Measurements from ENCODE around the gene PYGM. TPM values are rescaled to one million over a fixed set of nuclear protein-coding genes. Genes with fewer than 3 reads are reported as not detected.
A peak's percentile ranks its signal among the peaks of the same experiment; 100 is the strongest.

Gene PYGM
- total and polyA plus RNA-seq, 2 of the 13 experiments (the other 11 are each of a cell fraction or from before 2014, with no cell fraction given) = 0.11 to 0.12 TPM

DNA sequence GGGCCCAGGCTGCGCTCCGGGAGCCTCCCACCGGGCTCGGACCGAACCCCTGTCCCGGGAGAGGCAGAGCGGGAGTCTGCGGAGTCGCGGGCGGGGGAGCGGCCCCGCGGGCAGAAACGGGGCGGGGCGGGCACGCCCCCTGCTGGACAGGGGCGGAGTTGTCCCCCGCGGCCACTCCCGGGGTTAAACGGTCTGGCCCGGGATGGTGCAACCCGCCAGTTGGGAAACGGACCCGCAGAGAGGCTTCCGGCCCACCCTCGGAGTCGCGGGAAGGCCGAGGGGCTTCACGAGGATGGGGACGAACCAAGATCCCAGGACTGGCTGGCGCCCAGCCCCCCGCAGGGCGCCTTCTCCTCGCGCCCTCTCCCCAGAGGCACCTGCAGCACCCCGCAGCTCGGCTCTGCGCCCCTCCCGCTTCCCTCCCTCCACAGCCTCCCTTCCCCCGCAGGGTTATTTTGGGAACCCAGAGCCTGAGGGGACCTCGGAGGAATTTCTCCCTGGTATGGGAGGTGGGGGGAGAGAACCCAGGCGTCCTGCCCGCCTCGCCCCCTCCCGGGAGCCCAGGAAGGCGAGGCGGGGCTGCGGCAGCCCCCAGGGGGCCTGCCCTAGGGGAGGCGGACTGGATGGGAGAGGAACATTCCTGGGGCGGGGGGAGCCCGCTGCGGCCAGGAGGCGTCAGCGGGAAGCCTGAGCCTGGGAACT is 16.7 kb downstream of the PYGM start (continued):
- TF ChIP-seq, protein P1, sequence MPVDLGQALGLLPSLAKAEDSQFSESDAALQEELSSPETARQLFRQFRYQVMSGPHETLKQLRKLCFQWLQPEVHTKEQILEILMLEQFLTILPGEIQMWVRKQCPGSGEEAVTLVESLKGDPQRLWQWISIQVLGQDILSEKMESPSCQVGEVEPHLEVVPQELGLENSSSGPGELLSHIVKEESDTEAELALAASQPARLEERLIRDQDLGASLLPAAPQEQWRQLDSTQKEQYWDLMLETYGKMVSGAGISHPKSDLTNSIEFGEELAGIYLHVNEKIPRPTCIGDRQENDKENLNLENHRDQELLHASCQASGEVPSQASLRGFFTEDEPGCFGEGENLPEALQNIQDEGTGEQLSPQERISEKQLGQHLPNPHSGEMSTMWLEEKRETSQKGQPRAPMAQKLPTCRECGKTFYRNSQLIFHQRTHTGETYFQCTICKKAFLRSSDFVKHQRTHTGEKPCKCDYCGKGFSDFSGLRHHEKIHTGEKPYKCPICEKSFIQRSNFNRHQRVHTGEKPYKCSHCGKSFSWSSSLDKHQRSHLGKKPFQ (CRISPR knock-in tag; IDR thresholded peaks at IDR 0.05; ENCODE audit: insufficient replicate concordance) = no peak
- no peak for TF ChIP-seq ZNF260 (CRISPR knock-in tag; IDR thresholded peaks at IDR 0.05; ENCODE audit: borderline replicate concordance, low read depth)
- TF ChIP-seq ZMYM2 (CRISPR knock-in tag; IDR thresholded peaks at IDR 0.05) = no peak
- TF ChIP-seq ZNF605 (CRISPR knock-in tag; IDR thresholded peaks at IDR 0.05) = no peak
- TF ChIP-seq HMG20A (CRISPR knock-in tag; IDR thresholded peaks at IDR 0.05; ENCODE audit: borderline replicate concordance) = no peak
- TF ChIP-seq, protein P2, sequence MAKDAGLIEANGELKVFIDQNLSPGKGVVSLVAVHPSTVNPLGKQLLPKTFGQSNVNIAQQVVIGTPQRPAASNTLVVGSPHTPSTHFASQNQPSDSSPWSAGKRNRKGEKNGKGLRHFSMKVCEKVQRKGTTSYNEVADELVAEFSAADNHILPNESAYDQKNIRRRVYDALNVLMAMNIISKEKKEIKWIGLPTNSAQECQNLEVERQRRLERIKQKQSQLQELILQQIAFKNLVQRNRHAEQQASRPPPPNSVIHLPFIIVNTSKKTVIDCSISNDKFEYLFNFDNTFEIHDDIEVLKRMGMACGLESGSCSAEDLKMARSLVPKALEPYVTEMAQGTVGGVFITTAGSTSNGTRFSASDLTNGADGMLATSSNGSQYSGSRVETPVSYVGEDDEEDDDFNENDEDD (CRISPR knock-in tag; IDR thresholded peaks at IDR 0.05; ENCODE audit: borderline replicate concordance) = peak; percentile 53; the same call in 1 of the 2 replicates
- no peak for TF ChIP-seq KLF11 (CRISPR knock-in tag; IDR thresholded peaks at IDR 0.05)
- TF ChIP-seq, protein P3, sequence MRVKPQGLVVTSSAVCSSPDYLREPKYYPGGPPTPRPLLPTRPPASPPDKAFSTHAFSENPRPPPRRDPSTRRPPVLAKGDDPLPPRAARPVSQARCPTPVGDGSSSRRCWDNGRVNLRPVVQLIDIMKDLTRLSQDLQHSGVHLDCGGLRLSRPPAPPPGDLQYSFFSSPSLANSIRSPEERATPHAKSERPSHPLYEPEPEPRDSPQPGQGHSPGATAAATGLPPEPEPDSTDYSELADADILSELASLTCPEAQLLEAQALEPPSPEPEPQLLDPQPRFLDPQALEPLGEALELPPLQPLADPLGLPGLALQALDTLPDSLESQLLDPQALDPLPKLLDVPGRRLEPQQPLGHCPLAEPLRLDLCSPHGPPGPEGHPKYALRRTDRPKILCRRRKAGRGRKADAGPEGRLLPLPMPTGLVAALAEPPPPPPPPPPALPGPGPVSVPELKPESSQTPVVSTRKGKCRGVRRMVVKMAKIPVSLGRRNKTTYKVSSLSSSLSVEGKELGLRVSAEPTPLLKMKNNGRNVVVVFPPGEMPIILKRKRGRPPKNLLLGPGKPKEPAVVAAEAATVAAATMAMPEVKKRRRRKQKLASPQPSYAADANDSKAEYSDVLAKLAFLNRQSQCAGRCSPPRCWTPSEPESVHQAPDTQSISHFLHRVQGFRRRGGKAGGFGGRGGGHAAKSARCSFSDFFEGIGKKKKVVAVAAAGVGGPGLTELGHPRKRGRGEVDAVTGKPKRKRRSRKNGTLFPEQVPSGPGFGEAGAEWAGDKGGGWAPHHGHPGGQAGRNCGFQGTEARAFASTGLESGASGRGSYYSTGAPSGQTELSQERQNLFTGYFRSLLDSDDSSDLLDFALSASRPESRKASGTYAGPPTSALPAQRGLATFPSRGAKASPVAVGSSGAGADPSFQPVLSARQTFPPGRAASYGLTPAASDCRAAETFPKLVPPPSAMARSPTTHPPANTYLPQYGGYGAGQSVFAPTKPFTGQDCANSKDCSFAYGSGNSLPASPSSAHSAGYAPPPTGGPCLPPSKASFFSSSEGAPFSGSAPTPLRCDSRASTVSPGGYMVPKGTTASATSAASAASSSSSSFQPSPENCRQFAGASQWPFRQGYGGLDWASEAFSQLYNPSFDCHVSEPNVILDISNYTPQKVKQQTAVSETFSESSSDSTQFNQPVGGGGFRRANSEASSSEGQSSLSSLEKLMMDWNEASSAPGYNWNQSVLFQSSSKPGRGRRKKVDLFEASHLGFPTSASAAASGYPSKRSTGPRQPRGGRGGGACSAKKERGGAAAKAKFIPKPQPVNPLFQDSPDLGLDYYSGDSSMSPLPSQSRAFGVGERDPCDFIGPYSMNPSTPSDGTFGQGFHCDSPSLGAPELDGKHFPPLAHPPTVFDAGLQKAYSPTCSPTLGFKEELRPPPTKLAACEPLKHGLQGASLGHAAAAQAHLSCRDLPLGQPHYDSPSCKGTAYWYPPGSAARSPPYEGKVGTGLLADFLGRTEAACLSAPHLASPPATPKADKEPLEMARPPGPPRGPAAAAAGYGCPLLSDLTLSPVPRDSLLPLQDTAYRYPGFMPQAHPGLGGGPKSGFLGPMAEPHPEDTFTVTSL (CRISPR knock-in tag; IDR thresholded peaks at IDR 0.05; ENCODE audit: borderline replicate concordance) = no peak
- no peak for TF ChIP-seq ZNF20 (CRISPR knock-in tag; IDR thresholded peaks at IDR 0.05)
- no peak for TF ChIP-seq HOXD1 (CRISPR knock-in tag; IDR thresholded peaks at IDR 0.05)
- TF ChIP-seq ZNF660 (CRISPR knock-in tag; IDR thresholded peaks at IDR 0.05; ENCODE audit: borderline replicate concordance, low read depth) = no peak
- TF ChIP-seq PITX1 (CRISPR knock-in tag; IDR thresholded peaks at IDR 0.05) = no peak
- no peak for TF ChIP-seq ZNF839 (CRISPR knock-in tag; IDR thresholded peaks at IDR 0.05; ENCODE audit: borderline replicate concordance)
- peak; percentile 39; the same call in 1 of the 2 replicates for TF ChIP-seq MAZ (IDR thresholded peaks at IDR 0.05; ENCODE audit: borderline replicate concordance, low read depth, low read length)
- no peak; the same call in 1 of the 2 replicates for TF ChIP-seq MAZ (CRISPR knock-in tag; IDR thresholded peaks at IDR 0.05; ENCODE audit: low read depth)
- no peak for TF ChIP-seq IRX3 (CRISPR knock-in tag; IDR thresholded peaks at IDR 0.05; ENCODE audit: borderline replicate concordance, low read depth)
- TF ChIP-seq PHF8 (CRISPR knock-in tag; IDR thresholded peaks at IDR 0.05) = no peak
- no peak for TF ChIP-seq TAF15 (IDR thresholded peaks at IDR 0.05; ENCODE audit: low read depth, low read length, poor library complexity, severe bottlenecking)
- TF ChIP-seq, protein P4, sequence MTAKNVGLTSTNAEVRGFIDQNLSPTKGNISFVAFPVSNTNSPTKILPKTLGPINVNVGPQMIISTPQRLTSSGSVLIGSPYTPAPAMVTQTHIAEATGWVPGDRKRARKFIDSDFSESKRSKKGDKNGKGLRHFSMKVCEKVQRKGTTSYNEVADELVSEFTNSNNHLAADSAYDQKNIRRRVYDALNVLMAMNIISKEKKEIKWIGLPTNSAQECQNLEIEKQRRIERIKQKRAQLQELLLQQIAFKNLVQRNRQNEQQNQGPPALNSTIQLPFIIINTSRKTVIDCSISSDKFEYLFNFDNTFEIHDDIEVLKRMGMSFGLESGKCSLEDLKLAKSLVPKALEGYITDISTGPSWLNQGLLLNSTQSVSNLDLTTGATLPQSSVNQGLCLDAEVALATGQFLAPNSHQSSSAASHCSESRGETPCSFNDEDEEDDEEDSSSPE (CRISPR knock-in tag; IDR thresholded peaks at IDR 0.05) = peak; percentile 37; the same call in 1 of the 2 replicates
- no peak for TF ChIP-seq NR2F1 (CRISPR knock-in tag; IDR thresholded peaks at IDR 0.05)

Measured in HepG2 (cell line).